GM19238 (cell line): Measurements from ENCODE around the gene ZNF771.
A peak's percentile ranks its signal among the peaks of the same experiment; 100 is the strongest.
"Not testable (repeated sequence)": the region's sequence is repeated elsewhere in the genome, so short reads cannot be mapped to it uniquely, and the experiment has no call there.

Experiments
- DNase-seq: peaks from one replicate; pipeline ENCODE4 v3.0.0; 2011; ENCODE audit warnings: low spot score; ENCODE audit not compliant: insufficient read length

ZNF771 gene

DNA sequence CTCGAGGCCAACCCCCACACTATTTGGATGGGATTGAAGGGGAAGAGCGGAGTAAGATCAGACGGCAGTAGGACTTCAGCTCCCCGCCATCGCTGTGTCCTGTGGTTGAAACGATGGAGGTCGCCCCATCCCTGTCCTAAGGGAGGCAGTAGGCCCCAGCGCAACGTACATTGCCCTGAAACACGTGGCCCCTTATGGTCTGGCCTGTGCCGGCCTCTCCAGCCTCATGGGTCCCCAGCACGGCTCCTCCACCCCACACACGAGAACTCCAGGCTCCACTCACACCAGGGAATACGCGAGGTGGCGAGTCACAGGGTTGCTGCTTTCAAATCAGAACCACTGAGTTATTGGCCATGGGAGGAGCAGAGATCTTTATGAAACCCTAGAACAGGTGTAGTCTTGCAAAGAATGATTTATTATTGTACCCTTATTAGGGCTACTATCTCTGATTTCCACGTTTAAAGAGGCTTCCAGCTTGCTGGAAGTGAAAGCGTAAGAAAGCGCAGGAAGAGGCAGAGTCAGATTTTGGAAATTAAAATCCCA, 23.1 kb downstream of the ZNF771 start:
- no peak for DNase-seq

DNA sequence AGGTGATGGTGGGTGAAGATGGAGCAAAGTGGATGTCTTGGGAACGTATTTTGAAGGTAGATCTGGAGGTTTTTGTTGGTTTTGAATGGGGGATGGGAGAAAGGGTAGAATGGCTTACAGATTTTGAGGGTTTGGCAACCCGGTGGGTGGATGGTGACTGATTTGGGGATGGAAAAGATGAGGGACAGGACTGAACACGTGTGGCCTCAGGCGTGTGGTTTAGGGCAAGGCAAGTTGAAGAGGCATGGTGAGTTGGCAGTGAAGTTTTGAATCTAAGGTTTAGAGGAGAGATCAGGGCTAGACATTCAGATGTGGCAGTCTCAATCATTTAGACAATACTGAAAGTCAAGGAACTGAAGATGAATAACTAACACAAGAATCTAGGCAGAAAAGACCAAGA, 27.4 kb downstream of the ZNF771 start:
- no peak for DNase-seq

- no peak for DNase-seq
Observed at GRCh38 chr16:30437511-30438046, 30.2 kb downstream of the ZNF771 start.

DNA sequence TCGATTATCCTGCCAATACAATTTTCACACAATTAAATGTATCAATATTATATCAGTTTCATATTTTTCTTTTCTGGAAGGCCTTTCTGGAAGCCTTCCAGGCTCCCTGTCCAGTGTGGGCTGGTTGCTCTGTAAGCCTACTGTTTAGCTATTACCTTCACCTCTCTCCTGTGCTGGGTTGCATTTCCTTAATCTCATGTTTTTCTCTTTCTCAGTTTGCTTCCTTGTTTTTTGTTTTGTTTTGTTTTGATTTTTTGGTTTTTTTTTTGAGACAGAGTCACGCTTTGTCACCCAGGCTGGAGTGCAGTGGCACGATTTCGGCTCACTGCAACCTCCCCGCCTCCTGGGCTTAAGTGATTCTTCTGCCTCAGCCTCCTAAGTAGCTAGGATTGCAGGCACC, 31.4 kb downstream of the ZNF771 start:
- no peak for DNase-seq

- DNase-seq, result no peak
Observed at GRCh38 chr16:30439720-30440348, 32.4 kb downstream of the ZNF771 start.

DNA sequence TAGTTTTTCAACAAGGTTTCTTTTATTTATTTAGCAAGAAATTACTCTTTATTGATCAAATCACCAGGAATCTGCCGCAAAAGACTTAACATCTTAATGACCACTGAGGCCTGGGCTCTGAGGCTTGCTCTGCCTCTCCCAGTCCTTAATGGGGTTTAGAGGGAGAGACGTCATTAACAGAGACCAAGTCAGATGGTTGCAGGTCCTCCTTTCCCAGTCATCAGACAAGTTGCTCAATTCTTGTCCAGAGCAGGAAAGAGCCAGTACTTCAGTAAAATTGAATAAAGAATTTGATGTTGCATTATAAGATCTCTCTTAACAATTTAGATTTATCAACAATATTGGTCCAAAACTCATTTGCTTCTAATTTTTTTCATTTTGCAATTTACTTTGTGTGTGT, 36.2 kb downstream of the ZNF771 start:
- DNase-seq, result no peak

GRCh38 chr16:30444231-30445148, 37.1 kb downstream of the ZNF771 start:
- DNase-seq, result no peak

GRCh38 chr16:30445149-30445407, 37.7 kb downstream of the ZNF771 start:
- DNase-seq, result no peak

- peak; percentile 80 for DNase-seq
Observed at GRCh38 chr16:30445408-30446202, 38.2 kb downstream of the ZNF771 start, which contains the start of gene SEPHS2. Gene SEPHS2 (minus strand): TSS chr16:30445874. CDS start chr16:30445727, 147 bp downstream.

GRCh38 chr16:30446203-30446595, 38.8 kb downstream of the ZNF771 start:
- DNase-seq, result no peak

DNA sequence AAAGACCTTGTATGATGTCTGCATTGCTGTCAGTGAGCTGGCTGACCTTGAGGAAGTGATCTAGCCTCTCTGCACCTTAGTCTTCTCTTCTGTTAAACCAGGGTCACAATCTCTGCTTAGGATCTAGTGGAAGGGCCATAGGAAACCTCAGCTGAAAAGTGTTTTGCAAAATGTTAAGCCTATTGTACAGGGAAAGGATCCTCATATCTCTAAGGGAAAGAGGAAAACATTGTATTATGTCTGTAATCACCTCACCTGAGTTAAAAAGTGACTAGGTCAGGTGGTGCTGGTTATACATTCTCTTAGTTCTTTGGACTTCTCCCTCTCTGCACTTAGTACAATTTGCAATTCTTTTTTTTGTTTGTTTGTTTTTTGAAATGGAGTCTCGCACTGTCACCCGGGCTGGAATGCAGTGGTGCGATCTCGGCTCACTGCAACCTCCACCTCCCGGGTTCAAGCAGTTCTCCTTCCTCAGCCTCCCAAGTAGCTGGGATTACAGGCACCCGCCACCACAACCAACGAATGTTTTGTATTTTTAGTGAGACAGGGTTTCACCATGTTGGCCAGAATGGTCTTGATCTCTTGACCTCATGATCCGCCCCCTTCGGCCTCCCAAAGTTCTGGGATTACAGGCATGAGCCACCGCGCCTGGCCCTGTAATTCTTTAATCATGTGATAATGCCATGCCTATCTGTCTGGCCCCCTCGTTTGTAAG, 40.3 kb downstream of the ZNF771 start:
- DNase-seq, result no peak

DNA sequence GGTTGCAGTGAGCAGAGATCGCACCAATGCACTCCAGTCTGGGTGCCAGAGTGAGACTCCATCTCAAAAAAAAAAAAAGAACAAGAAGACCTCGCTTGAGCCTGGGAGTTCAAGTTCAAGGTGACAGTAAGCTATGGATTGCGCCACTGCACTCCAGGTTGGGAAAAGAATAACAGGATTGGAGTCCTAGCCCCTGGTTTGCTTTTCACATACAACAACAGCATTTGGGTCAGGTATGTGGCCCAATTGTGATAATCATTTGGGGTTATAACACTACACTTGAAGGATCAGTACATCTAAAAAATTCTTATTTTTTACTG, 41.7 kb downstream of the ZNF771 start:
- no peak for DNase-seq

GRCh38 chr16:30452709-30453580, 45.5 kb downstream of the ZNF771 start:
- DNase-seq, result not testable (repeated sequence)

DNA sequence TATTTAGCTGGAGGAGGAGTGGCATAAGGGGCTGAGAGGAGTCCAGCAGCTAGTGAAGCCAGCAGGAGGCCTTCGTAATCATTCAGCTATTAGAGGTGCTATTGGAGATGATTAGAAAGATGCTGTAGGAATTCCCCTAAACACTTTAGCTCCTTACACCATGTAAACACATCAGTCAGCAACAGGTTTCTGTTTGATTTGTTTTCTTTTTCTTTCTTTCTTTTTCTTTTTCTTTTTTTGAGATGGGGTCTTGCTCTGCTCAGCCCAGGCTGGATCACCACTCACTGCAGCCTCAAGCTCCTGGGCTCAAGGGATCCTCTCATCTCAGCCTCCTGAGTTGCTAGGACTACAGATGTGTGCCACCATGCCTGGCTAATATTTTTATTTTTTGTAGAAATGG, 48.9 kb downstream of the ZNF771 start:
- no peak for DNase-seq

GRCh38 chr16:30457256-30457655, 49.9 kb downstream of the ZNF771 start:
- DNase-seq, result no peak

GRCh38 chr16:30457743-30458560, 50.5 kb downstream of the ZNF771 start:
- no peak for DNase-seq

GRCh38 chr16:30458561-30459394, 51.4 kb downstream of the ZNF771 start:
- peak; percentile 54 for DNase-seq

GRCh38 chr16:30459456-30459855, 52.0 kb downstream of the ZNF771 start:
- no peak for DNase-seq
